ENCODE results near the gene POU2F3. TPM values are rescaled to one million over a fixed set of nuclear protein-coding genes. Genes with fewer than 3 reads are reported as not detected.
A peak's percentile ranks its signal among the peaks of the same experiment; 100 is the strongest.

POU2F3 gene
- total and polyA plus RNA-seq, 2 of the 4 experiments (the other 2 are of a cell fraction) = under 0.01 to 0.09 TPM

GRCh38 chr11:120304526-120304925 is 64.6 kb downstream of the POU2F3 start:
- dilution Hi-C loops (cut with HindIII; ENCODE audit: low sequenced_read_pairs, unreplicated experiment) (no loop called here), intact Hi-C loops (cut with micrococcal nuclease) (loop anchor here (5.0 kb wide), 1 partner anchor 637 kb away; no protein-coding TSS in a partner anchor), in situ Hi-C loops (cut with MboI; ENCODE audit: low sequenced_read_pairs) (loop anchor here (5.0 to 25.0 kb wide), 2 partner anchors 132 to 383 kb away; no protein-coding TSS in a partner anchor)
- no peak overlapping the region for H3K4ac ChIP-seq (ENCODE audit: low read depth, low read length)
- no peak overlapping the region for H4K8ac ChIP-seq (ENCODE audit: low read depth in 2 of 2, low read length in 2 of 2)
- H3K18ac ChIP-seq (ENCODE audit: low read depth, low read length) = no peak overlapping the region
- no peak overlapping the region for H4K91ac ChIP-seq (ENCODE audit: insufficient read depth, low read depth, low read length)
- H2AK5ac ChIP-seq (ENCODE audit: low read depth, low read length) = no peak overlapping the region
- H3K14ac ChIP-seq (replicated peaks; ENCODE audit: low read depth, low read length) = no peak overlapping the region
- H3K36me3 ChIP-seq (ENCODE audit: control insufficient read depth, insufficient read depth, low read length) = no peaks in the 10 kb centered on the region
- H3K4me1 ChIP-seq (ENCODE audit: control insufficient read depth, insufficient read depth, low read length) = peaks cover 6% of the 10 kb centered on the region; the same call in 1 of the 2 replicates
- ChIA-PET CTCF (interaction anchor here (0.7 kb wide), 1 partner anchor 88 kb away, joined by 3 read pairs; no protein-coding TSS in a partner anchor), POLR2A (ENCODE audit: unreplicated experiment) (no interaction called here)
- H2BK15ac ChIP-seq (ENCODE audit: low read depth, low read length) = 0 out of 3 replicates have a peak overlapping the region, but pooled peaks have one; percentile 34
- H3K4me3 ChIP-seq (ENCODE audit: insufficient read depth, low read depth, low read length) = no peak overlapping the region
- TF ChIP-seq ELK1 (IDR thresholded peaks at IDR 0.05; ENCODE audit: borderline replicate concordance, low read depth, low read length) = no peak
- no peak for TF ChIP-seq RCOR1 (IDR thresholded peaks at IDR 0.05; ENCODE audit: insufficient replicate concordance, low read length)
- no peak for TF ChIP-seq RAD21 (IDR thresholded peaks at IDR 0.05; ENCODE audit: low read length)
- H3K9me1 ChIP-seq (ENCODE audit: insufficient read depth, low read length) = peaks cover 22% of the 10 kb centered on the region; the same call in 1 of the 2 replicates
- BruUV-seq (replicated peaks) = no TSS peak
- H3K4me2 ChIP-seq (ENCODE audit: low read depth, low read length) = no peak overlapping the region
- DNase-seq (peak; percentile 21), ATAC-seq (ENCODE audit: low read depth) (no peak)
- H2BK20ac ChIP-seq (ENCODE audit: low read depth, low read length) = no peak overlapping the region
- no peak overlapping the region for H3K27ac ChIP-seq (ENCODE audit: insufficient read depth, low read length)
- H3K9ac ChIP-seq (ENCODE audit: low read depth, low read length) = no peak overlapping the region
- H3K79me1 ChIP-seq (ENCODE audit: low read depth in 1 of 2, low read length in 2 of 2) = no peaks in the 10 kb centered on the region
- no peak overlapping the region for H2BK120ac ChIP-seq (ENCODE audit: low read depth, low read length)
- H4K20me1 ChIP-seq (ENCODE audit: insufficient read depth, low read length) = no peaks in the 10 kb centered on the region
- no peak overlapping the region for H2BK5ac ChIP-seq (ENCODE audit: low read depth, low read length, poor library complexity, severe bottlenecking)
- H3K27me3 ChIP-seq (ENCODE audit: control insufficient read depth, insufficient read depth, low read length) = peaks cover 6% of the 10 kb centered on the region
- H4K5ac ChIP-seq (ENCODE audit: low read depth, low read length) = no peak overlapping the region
- H3K9me3 ChIP-seq (ENCODE audit: control insufficient read depth, insufficient read depth, low read length) = no peaks in the 10 kb centered on the region
- H2AFZ ChIP-seq (replicated peaks; ENCODE audit: low read length, poor library complexity) = no peak overlapping the region
- no peak overlapping the region for H3K23ac ChIP-seq (ENCODE audit: low read depth, low read length)
- H2AK9ac ChIP-seq (replicated peaks; ENCODE audit: low read depth, low read length, poor library complexity) = no peak overlapping the region
- no peak overlapping the region for H3K56ac ChIP-seq (ENCODE audit: extremely low read depth, insufficient read depth, low read length)
